Breast epithelium (tissue), 4 donors: ENCODE data around the gene UFD1. TPM values are rescaled to one million over a fixed set of nuclear protein-coding genes. Genes with fewer than 3 reads are reported as not detected.

Experiments used
- DNase-seq, 2 donors: peaks; one replicate each; pipeline ENCODE4 v3.0.0-alpha.2; 2019; ENCODE audit warnings: low spot score in 2 of 2
- H3K27ac ChIP-seq, 2 donors: fragments of 200-600 bp; sonication (generic) in 1 of 2; one replicate each; pipeline ENCODE4 v1.5.1; 2016 to 2019; ENCODE audit warnings: mild to moderate bottlenecking in 1 of 2
- H3K27me3 ChIP-seq, 2 donors: fragments of 200-600 bp; sonication (generic) in 1 of 2; one replicate each; pipeline versions ENCODE4 v1.5.1 to v1.6.0; 2017 to 2019; ENCODE audit warnings: control low read depth in 1 of 2, mild to moderate bottlenecking in 1 of 2
- H3K36me3 ChIP-seq: fragments of 200-600 bp; one replicate; pipeline ENCODE4 v1.5.1; 2019
- H3K4me1 ChIP-seq, 2 donors: fragments of 200-600 bp; sonication (generic); one replicate each; pipeline ENCODE4 v1.5.1; 2016 to 2019; ENCODE audit warnings: control low read depth in 1 of 2
- H3K4me3 ChIP-seq, 3 donors: fragments of 200-600 bp; sonication (generic); 1 replicate in 2 of 3; 2 replicates in 1 of 3; pipeline ENCODE4 v1.5.1; 2016 to 2019; ENCODE audit warnings: mild to moderate bottlenecking in 3 of 3, moderate library complexity in 2 of 3
- H3K9me3 ChIP-seq, 2 donors: fragments of 200-600 bp; sonication (generic) in 1 of 2; one replicate each; pipeline ENCODE4 v1.5.1; 2016 to 2019; ENCODE audit warnings: control low read depth in 1 of 2
- CTCF ChIP-seq, 3 donors: fragments of 450-650 bp; IDR thresholded peaks; one replicate each; pipeline ENCODE4 v1.5.1; 2016 to 2017; ENCODE audit warnings: antibody characterized with exemption in 3 of 3, mild to moderate bottlenecking in 3 of 3, moderate library complexity in 3 of 3
- POLR2A ChIP-seq: fragments of 450-650 bp; IDR thresholded peaks from one replicate; pipeline ENCODE4 v1.6.1; 2016; ENCODE audit warnings: antibody characterized with exemption, mild to moderate bottlenecking, moderate library complexity
- POLR2AphosphoS5 ChIP-seq, 3 donors: sonication (generic); formaldehyde crosslinking; IDR thresholded peaks; one replicate each; pipeline ENCODE4 v1.6.1; 2017; ENCODE audit warnings: antibody characterized with exemption in 3 of 3
- intact Hi-C: fragments of 100-400 bp; cut with DNase I; formaldehyde crosslinking; loops from one replicate; pipeline ENCODE4 v1.15.1; 2023; ENCODE audit warnings: low total_unique reads
- total RNA-seq, 3 donors: library from RNA; depleted of rRNA; stranded (reverse); fragments of >200 nt; gene quantifications; one replicate each; pipeline ENCODE4 v1.1.0, GENCODE V29; 2016

The UFD1 gene
- total RNA-seq: 10 to 100 TPM; 30.8 to 51.0 (median 31.8) TPM

- H3K36me3 ChIP-seq: no peaks in the 10 kb centered on the region
- peak within 1 kb of the TSS; percentile 87 to 99 (median 93) for H3K4me3 ChIP-seq
- H3K27me3 ChIP-seq: no peaks in the 10 kb centered on the region
- no peaks in the 10 kb centered on the region for H3K9me3 ChIP-seq
- DNase-seq: peak; percentile 61 to 71
- peaks cover 5% of the 10 kb centered on the region in 2 donors for H3K4me1 ChIP-seq
- H3K27ac ChIP-seq: peak within 1 kb of the TSS; percentile 99
- TF ChIP-seq POLR2AphosphoS5 (IDR thresholded peaks at IDR 0.05): peak; percentile 54 to 89 (median 85)
- peak in 1 of 3 donors; percentile 17 for TF ChIP-seq CTCF (IDR thresholded peaks at IDR 0.05)
- TF ChIP-seq POLR2A: no peak
- intact Hi-C loops: no loop called here
These were observed at the start of gene UFD1 for GRCh38 chr22:19478901-19479354. Gene UFD1, minus strand, starts transcription at chr22:19479193. Its CDS starts 108 bp downstream, at chr22:19479085.

- no peak overlapping the region for H3K4me3 ChIP-seq
- H3K4me1 ChIP-seq: peaks cover 0 to 3% of the 10 kb centered on the region in 2 donors
- H3K9me3 ChIP-seq: no peaks in the 10 kb centered on the region
- no peak overlapping the region for H3K27ac ChIP-seq
- peaks cover 0 to 46% of the 10 kb centered on the region in 2 donors for H3K27me3 ChIP-seq
- H3K36me3 ChIP-seq: no peaks in the 10 kb centered on the region
- no peak for DNase-seq
- TF ChIP-seq CTCF (IDR thresholded peaks at IDR 0.05) (no peak), POLR2A (no peak), POLR2AphosphoS5 (IDR thresholded peaks at IDR 0.05) (no peak)
- intact Hi-C loops: loop anchor here (10.0 kb wide), 2 partner anchors 47 to 87 kb away; no protein-coding TSS in a partner anchor
These were observed 48.9 kb upstream of the UFD1 start for GRCh38 chr22:19527861-19528417.

- H3K27ac ChIP-seq: no peak overlapping the region
- H3K9me3 ChIP-seq: no peaks in the 10 kb centered on the region
- H3K4me1 ChIP-seq: peaks cover 0 to 3% of the 10 kb centered on the region in 2 donors
- intact Hi-C loops: loop anchor here (10.0 kb wide), 2 partner anchors 47 to 87 kb away; no protein-coding TSS in a partner anchor
- H3K4me3 ChIP-seq: no peak overlapping the region
- peaks cover 0 to 52% of the 10 kb centered on the region in 2 donors for H3K27me3 ChIP-seq
- TF ChIP-seq POLR2AphosphoS5 (IDR thresholded peaks at IDR 0.05): no peak
- no peak for TF ChIP-seq POLR2A
- no peak for TF ChIP-seq CTCF (IDR thresholded peaks at IDR 0.05)
- DNase-seq: no peak
- H3K36me3 ChIP-seq: no peaks in the 10 kb centered on the region
These were observed 48.3 kb upstream of the UFD1 start for GRCh38 chr22:19527321-19527721.

GRCh38 chr22:19526702-19527111 is 47.7 kb upstream of the UFD1 start:
- Histone ChIP-seq H3K27ac (no peak overlapping the region), H3K27me3 (peaks cover 0 to 56% of the 10 kb centered on the region in 2 donors), H3K4me3 (no peak overlapping the region), H3K4me1 (peaks cover 0 to 3% of the 10 kb centered on the region in 2 donors), H3K36me3 (no peaks in the 10 kb centered on the region), H3K9me3 (no peaks in the 10 kb centered on the region)
- DNase-seq: no peak
- TF ChIP-seq CTCF (IDR thresholded peaks at IDR 0.05) (no peak), POLR2AphosphoS5 (IDR thresholded peaks at IDR 0.05) (no peak), POLR2A (no peak)
- intact Hi-C loops: loop anchor here (10.0 kb wide), 2 partner anchors 48 to 88 kb away; no protein-coding TSS in a partner anchor

- Histone ChIP-seq H3K9me3 (no peaks in the 10 kb centered on the region), H3K4me3 (no peak overlapping the region), H3K27ac (peak overlapping the region in 1 of 2 donors; percentile 85), H3K4me1 (peaks cover 0 to 3% of the 10 kb centered on the region in 2 donors), H3K36me3 (no peaks in the 10 kb centered on the region), H3K27me3 (peaks cover 0 to 56% of the 10 kb centered on the region in 2 donors)
- no peak for DNase-seq
- intact Hi-C loops: loop anchor here (10.0 kb wide), 2 partner anchors 49 to 89 kb away; no protein-coding TSS in a partner anchor
- TF ChIP-seq POLR2AphosphoS5 (IDR thresholded peaks at IDR 0.05) (no peak), POLR2A (no peak), CTCF (IDR thresholded peaks at IDR 0.05) (no peak)
These were observed 47.2 kb upstream of the UFD1 start for GRCh38 chr22:19526076-19526701.
